Stimulated activated CD4-positive, alpha-beta T cell treated with anti-CD3 and anti-CD28 coated beads, Interleukin-12 subunit alpha, Interleukin-12 subunit beta, amount 100 ng/mL, for 48 hours (primary cell): ENCODE data around the gene PIGR.

Experiments used
- DNase-seq, 3 donors: peaks; one replicate each; pipeline ENCODE4 v3.0.0-alpha.2; 2020; ENCODE audit warnings: low read depth in 2 of 3, low spot score in 1 of 3

Gene PIGR

DNA sequence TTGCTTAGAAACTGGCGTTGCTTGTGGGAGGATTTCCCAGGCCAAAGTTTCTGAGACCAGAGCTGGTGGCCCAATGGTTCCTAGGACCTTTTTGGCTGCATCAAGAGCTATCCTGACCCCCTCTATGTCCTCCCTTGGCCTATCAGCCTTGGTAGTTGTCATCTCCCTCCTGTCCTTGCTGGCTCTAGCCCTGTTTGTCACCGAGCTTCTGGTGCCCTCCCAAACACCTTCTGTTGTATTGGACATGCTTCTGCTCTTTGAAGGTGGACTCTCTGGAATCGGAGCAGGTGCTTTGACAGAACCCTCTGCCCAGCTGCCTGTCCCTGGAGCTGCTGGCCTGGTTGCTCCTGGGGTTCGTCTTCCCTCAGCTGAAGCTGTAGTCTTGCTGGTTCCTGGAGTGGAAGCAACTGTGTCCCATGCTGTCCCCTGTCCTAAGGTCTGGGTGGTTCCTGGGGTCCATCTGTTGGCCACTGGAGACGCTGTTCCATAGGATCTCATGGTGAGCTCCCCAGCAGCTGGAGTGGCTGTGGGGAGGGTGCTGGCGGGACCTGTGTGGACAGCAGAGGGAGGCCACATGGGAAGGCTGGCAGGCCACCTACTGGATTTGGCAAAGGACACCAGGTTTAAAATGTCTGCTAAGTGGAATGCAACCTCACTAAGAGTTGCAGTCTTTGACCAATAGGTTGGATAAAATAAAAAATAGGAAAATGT is 14.6 kb upstream of the PIGR start:
- no peak for DNase-seq

DNA sequence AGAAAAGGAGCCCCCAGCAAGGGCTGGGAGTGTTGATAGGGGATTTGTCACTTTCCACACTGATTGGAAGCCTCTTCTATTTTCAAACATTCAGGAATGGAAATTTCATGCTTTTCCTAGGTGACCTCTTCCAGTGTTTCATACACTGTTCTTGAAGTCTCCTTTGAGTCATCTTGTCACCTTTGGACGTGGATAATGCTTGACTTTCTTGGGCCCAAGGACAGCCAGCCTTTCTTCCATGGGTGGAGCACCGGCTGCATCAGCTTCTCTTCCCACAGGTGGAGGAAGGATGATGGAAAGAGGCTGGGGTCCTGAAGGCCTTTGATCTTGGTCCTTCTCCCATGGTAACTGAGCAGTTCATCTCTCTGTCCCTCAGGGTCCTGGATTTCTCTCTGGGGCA is 11.9 kb upstream of the PIGR start:
- no peak for DNase-seq

DNA sequence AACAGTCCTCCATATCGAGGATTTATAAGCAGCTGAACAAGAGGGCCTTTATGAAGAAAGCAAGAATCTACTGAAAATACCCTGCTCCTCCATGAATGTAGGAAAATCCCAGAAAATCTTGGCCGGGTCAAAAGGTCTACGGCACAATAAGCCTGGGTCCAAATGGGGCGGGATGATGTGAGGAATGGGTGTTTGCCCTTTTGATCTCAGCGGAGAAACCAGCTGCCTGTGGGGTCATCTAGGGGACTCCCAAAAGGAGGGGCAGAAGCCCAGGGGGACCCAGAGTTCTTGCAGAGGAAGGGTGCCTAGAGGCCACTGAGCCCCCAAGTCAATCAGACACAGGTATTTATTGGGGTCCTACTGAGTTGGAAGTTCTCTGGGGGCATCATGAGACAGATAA is 11.4 kb upstream of the PIGR start:
- no peak for DNase-seq

DNA sequence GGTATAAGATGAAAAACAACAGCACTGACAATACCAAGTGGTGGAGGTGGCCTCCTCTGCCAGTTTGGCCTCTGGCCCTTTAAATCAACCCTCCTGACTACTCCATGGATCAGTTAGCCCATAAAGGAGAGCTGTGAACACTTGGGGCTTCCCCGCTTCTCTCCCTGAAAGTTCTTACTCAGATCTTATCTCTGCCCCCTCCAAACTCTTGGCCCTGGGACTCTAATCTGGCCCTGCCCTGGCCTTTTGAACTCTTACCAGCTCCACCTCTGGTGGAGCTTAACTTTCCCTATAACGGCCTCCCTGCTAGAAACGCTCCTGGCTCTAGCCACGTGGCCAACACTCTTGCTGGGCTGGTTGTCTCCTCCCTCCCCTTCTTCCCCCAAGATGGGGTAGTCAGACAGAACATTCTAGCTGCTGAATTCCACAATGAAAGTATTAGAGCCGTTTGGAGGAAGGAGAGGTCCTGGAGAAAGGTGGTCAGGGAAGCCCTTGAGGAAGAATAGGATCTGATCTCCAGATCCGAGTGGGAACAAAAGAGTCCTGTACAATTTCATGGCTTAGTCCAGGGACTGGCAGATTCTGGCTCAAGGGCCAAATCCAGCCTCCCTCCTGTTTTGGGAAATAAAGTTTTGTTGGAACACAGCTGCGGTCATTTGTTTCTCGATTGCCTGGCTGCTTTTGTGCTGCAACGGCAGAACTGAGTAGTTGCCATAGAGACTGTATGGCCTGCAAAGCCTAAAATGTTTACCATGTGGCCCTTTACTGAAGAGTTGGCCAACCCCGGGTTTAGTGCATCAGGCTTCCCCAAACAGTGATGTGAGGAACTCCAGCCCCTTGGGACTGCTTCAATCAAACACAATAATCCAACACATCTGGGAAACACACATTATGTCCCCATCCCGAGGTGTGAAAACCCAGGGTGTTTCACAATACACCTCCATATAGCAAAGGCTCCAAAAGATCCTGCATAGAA is 9.5 kb upstream of the PIGR start:
- DNase-seq = peak in 1 of 3 donors; percentile 2

DNA sequence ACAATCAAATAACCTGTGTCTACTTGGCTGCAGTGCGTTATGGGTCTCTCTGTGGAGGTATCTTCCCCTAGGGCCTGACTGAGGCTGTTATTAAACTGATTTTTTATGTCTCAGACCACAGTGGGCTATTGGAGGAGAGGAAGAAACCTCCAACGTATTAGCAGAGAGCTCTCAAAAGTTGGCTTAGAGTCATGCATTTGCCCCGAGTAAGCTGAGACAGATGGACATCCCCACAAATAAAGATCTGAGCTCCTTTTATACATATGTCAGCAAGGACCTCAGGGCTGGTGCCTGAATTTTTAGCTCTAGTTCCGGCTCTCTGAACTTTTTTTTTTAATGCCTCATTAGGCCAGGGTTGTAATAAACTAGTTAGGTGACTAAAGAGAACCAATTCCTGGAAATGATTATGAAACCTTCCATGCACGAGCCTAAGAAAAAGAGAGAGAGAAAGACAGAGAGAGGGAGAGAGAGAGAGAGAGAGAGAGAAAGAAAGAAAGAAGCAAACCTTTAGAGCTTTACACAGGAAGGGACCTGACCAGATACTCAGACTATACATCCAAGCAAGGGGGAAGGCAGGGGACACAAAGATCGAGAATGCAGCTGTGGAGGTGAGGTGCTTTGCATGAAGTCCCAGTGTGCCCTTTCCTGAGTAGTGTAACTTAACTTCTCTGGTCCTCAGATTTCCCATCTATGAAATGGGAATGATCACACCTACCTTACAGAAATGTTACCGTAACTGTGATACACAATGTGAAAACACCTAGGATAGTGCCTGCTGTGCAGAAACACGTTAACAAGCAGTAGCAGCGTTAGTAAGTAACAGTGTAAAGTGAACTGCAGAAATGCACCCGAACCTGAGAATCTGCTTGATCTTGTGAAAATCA is 8.4 kb upstream of the PIGR start:
- no peak for DNase-seq

DNA sequence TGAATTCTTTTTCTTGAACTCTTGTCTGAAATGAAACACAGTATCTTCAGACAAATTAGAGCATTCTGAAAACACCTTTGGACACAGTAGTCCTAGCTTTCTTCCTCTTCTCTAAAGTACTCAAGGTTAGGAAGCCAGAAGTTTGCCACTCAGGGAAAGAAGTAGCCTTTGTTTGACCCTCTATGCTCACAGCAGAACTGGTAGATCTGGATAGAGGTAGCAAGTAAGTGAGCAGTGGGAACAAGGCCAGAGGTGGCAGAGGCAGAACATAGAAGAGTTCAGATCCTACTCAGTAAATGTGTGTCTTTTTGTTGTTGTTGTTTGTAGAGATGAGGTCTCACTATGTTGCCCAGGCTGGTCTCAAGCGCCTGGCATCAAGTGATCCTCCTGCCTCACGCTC is 7.4 kb upstream of the PIGR start:
- DNase-seq = no peak

DNA sequence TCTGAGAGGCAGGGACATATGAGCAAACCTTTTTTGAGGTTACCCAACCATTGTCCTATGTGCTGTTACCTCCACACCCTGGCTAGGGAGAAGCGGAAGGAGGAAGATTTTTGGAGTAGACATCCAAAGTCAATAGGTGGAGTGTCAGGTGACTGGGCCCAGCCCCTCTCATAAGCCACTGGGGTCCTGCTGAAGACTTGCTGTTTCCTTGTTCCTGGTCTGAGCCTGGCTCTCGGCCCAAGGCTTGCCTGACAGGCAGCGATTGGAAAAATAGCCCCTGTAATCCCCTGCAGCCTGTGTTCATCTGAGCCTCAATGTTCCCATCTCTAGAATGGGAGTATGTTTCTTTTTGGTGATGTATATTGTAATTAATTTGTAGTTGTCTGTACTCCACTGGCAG is 6.9 kb upstream of the PIGR start:
- DNase-seq = no peak

DNA sequence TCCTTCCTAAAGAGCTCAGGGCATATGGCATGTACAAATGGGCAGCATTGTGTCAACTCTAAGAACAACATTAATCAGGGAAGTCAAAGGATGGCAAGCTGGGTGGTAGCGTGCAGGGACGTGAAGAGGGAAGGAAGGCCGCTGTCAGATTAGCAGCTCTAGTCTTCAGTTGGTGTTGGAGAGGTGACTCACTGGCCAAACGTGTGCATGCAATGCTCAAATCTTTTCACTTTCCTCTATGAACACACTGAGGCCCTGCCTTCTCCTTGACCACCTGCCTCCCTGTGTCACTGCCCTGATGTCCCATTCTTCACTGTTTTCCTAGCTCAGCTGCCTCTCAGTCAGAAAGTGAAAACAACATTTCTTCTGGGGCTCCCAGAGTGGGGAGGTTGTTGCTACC is 5.9 kb upstream of the PIGR start:
- no peak for DNase-seq

DNA sequence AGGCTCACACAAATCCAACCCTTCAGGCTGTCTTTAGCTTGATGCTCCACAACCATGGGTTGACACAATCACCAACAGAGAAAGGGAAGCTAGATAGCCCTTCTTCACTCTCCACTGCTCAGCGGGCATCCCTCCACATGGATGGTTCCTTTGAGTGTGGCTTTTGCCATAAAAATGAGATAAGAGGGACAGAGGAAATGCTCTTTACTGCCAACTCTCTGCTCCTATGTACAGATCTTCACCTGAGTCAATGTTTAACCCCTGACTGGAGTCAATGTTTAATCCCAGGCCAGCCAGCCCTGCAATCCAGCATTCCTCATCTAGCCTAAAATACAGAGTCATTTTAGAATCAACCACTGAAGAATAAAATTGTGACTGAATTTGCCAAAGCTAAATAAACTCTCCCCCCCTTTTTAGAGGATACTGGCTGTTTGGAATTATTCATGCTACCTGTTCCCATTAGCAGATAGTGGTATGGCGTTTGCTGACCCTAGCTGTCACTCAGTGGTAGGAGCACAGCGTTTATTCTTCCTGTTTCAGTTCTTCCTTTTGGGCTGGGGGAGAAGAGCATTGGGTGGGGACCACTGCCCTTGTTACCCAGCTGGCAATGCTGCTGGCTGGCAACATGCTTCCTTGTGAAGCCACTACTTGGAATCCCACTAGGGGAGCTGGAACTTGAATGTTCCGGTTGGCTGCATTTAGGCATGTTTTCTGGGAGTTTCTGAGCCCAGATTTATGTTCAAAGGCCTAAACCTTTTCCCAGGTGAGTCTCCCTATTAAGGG is 5.2 kb upstream of the PIGR start:
- DNase-seq = no peak

DNA sequence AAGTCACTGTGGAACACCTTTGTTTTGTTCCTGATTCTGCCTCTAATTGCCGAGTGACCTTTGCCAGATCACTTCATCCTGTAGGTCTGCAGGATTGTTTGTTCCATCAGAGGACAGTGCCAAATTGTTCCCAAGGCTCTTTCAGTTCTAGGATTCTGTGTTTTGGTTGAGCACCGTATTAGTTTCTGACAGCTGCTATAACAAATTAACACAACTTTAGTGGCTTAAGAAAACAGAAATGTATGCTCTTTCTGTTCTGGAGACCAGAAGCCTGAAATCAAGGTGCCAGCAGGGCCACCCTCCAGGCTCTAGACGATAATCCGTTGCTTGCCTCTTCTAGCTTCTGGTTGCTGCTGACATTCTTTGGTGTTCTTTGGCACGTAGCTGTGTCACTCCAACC is 3.4 kb upstream of the PIGR start:
- DNase-seq = no peak

DNA sequence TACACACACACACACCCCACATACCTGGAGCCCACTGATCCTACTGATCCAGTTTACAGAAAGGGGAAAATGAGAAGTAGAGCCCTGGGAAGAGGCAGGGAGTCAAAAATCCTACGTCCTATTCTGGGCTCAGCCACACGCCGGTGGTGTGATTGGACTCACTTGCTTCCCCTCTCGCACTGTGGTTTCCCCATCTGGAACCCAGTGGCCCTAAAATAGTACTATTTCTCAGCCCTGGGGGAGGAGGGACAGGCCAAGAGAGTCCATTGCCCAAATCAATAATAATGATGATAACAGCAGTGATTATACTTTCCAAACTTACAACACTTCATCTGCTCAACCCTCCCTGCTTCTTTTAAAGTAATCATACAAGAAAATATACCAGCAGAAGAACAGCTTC is 2.9 kb upstream of the PIGR start:
- no peak for DNase-seq

DNA sequence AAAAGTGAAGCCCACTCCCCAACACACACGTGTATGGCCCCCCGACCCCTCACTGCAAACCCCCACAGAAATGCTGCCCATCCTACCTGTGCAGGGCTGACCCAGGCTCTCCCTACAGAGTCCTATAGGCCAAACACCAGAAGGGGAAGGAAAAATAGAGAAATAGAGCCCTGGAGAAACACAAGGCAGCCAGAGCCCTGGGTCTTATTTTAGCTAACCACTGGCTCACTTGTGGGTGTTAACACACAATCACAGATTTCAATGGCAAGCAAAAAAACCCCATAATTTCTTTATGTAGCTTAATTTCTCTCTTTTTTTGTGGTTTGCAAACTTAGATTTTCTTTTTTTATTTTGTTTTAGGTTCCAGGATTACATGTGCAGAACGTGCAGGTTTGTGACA is 989 bp upstream of the PIGR start:
- no peak for DNase-seq

DNA sequence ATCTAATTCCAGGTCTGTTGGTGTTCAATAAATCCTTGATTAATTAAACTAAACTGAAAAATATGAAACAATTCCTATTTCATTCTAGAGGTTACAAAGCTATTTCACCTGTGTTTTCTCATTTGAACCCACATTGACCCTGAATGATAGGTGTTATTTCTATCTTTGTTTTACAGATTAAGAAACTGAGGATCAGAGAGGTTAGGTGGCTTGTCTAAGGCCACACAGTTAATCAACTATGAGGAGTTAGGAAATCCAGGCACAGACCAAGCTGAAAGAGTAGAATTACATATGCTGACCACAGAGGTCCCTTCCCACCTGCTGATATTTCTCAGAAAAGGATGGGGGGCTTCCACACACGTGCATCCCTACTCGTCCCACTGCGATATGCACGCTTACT is 487 bp downstream of the PIGR start:
- DNase-seq = no peak

DNA sequence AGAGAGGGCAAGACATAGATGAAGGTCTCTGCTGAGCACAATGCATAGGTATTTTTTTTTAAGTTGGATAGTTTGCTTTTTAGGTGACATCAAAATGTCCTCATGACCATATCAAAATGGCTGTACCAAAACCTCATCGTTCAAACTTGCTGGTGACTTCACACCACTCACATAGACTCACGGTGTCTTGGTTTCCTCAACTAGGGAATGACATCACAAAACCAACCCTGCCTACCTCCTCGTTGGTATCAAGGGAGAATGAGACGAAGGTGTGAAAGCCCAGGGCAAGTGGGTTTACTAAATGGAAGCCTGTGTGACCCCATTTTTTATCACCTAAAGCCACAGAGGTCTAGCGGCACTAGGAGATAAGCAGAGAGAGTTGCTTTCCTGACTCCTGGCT is 1.6 kb downstream of the PIGR start:
- DNase-seq = no peak

DNA sequence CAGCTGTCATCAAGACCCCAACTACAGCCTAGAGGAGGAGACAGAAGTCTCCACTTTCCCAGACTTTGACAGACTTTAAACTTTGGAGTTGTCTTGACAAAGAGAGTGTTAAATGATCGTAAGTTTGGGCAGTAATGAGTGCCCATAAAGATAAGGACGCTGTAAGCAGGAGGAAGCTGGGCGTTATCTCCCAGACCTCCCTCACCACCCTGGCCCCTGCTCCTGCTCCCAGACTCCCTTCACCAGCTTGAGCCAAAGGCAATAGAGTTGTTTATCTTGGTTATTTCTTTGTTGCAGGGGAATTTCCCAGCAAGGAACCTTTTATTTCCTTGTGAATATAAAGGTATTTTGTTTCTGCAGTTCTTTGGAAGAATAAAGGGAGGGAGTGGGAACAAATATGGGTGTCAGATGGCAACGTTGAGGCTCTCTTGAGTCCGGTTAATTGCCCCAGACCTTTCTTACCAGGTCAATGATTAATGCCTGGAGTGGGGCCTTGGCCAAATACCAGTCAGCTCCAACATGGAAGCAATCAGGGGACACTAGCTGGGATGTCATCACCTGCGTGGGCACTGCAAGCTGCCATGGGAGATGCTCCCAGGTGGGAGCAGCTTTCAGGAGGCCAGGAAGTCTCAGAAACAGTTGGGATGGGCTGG is 4.4 kb downstream of the PIGR start:
- no peak for DNase-seq

DNA sequence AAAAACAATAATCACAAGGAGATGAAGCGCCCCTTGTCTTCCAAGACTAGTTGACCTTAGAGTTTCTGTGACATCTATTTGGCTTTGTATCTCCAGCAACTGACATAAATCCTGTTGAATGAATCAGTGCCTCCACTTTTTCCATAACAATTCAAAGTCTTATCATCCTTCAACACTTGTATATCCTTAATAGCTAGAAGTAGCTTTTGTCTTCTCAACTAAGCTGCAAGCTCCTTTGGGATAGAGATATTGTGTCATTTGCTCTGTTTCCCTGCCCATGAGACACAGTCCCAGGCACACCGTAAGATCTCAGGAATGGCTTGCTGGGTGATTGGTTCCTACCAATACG is 5.7 kb downstream of the PIGR start:
- no peak for DNase-seq

DNA sequence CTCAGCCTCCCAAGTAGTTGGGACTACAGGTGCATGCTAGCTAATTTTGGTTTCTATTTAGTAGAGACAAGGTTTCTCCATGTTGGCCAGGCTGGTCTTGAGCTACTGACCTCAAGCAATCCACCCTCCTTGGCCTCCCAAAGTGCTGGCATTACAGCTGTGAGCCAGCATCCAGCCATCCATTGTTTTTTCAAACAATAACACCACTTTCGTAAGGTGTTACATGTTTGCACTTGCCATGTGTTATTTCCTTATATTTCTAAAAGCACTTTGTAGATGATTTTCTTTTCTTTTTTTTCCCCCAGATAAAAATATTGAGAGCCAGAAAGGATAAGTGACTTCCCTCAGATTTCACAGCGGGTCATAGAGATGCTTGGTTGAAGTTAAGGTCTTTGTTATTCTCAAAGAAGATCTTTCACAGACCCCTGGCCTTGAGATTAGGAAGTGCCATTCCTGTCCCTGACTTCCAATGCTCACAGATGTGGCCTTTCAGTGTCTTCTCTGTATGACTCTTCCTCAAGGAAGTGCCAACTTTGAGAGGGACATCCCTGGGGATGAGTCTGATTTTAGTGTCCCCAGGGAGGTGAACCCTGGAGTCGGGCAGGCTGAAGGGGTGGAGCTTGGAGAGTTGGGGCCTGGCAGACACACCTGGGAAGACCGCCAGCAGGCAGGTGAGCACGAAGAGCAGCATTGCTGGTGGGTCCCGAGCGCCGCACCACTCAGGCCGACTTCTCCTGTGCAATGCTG is 6.3 kb downstream of the PIGR start:
- no peak for DNase-seq

DNA sequence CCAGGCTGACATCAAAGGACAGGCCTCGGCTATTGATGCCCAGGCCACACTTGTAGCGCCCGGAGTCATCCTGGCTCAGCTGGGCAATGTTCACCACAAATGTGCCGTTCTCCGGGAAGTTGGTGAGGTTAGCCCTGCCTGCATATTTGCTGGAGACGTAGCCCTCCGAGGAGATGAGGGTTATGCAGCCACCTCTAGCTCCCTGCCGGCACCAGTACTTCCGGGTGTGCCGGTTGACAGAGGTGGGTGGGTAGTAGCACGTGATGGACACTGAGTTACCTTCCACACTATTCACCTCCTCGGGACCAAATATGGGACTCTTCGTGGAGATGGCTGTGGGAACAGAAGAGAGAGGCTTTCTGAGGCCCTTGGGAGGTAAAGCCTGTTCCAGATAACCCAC is 7.1 kb downstream of the PIGR start:
- DNase-seq = no peak

DNA sequence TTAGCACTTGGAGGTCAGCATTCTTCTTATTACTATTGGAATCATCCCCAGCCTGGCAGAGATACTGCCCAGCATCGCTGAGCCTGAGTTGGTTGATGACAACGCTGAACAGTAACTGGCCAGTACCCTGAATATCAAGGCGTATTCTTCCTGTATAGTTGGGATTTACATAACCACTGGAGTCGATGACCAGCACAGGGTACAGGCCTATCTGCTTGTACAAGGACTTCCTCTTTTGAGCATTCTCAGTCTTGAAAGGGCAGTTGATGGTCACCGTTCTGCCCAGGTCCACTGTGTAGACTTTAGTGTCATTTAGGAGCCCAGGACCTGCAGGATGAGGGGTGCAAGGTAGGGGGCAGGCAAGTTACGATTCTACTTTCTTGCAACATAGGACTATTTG is 8.8 kb downstream of the PIGR start:
- DNase-seq = no peak
